CD4-positive, alpha-beta T cell treated with Interleukin-21 for 1 hour (primary cell): Measurements from ENCODE around the gene TTLL6.

Experiments used
- DNase-seq: peaks from one replicate; pipeline ENCODE4 v3.0.0-alpha.2; 2020

TTLL6 gene

DNA sequence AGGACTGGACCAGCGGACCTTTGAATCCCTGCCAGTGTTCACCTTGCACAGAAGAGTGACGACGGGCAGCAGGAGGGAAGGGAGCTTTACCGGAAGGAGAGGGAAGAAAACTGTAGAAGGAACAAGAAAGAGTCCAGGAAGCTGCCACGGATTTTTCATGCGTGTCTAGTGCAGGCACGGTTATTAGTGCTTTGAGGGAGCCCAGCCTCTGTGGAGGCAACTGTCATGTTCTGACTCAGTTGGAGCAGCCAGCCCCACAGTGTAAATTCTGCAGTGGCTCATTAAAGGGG, 82.0 kb downstream of the TTLL6 start:
- no peak for DNase-seq

DNA sequence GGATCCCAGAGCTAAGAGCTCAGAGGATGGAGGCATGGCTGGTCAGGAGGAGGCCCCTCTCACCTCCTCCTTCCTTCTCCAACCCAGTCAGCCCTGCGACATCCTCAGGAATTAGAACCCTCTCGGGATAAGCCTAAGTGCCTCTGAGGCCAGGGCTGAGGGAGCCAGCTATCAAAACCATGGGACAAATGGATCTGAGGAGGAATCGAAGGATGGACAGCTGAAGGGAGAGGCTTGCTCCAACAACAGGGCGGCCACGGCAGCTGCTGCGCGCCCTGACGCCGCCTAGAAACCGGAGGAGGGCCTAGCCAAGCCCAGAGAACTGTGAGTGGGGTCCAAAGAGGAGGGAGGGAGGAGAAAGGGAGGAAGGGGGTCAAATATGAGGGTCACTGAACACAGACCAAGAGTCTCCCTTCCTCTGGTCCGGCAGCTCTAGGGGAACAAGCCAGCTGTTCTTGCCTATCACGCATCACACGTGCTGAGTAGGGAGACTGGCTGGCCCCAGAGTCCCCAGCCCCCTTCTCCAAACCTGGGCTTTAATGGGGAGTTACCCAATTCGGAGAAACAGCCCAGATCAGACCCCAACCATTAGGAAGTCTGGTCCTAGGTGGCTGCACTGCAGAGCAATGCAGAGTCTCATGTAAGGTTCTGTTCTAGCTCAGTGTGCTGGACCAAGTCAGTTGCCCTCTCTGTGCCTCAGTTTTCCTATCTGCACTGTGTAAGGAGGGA, 82.5 kb downstream of the TTLL6 start:
- no peak for DNase-seq

DNA sequence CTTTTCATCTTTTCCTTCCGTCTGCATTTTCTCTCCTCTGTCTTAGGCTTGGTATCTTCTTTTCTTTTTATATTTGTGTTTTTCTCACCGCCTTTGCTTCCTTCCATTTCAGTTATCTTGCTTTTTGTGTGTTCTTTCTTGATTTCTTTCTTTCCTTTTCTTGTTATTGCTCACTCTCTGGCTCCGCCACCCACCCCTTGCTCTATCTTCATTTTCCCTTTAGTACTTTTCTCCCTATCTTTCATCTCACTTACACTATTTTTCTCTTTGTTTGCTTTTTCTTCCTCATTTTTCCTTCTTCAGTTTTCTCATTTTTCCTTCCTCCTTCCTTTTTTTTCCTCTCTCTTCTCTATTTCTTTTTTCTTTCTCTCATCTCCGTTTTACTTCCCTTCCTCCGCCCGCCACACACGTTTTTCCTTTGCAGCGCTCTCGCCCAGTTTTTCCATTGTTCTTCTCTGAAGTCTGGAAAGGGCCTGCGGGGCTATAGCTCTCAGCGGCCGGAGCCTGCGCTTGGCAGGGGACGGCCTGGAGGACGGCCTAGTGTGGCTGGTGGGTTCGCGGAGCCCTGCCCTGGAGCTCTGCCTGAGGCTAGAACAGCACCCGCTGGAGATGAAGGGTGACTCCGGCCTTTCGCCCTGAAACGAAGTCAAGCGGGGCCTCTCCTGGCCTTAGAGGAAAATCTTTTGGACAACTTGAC, 83.2 kb downstream of the TTLL6 start:
- no peak for DNase-seq

DNA sequence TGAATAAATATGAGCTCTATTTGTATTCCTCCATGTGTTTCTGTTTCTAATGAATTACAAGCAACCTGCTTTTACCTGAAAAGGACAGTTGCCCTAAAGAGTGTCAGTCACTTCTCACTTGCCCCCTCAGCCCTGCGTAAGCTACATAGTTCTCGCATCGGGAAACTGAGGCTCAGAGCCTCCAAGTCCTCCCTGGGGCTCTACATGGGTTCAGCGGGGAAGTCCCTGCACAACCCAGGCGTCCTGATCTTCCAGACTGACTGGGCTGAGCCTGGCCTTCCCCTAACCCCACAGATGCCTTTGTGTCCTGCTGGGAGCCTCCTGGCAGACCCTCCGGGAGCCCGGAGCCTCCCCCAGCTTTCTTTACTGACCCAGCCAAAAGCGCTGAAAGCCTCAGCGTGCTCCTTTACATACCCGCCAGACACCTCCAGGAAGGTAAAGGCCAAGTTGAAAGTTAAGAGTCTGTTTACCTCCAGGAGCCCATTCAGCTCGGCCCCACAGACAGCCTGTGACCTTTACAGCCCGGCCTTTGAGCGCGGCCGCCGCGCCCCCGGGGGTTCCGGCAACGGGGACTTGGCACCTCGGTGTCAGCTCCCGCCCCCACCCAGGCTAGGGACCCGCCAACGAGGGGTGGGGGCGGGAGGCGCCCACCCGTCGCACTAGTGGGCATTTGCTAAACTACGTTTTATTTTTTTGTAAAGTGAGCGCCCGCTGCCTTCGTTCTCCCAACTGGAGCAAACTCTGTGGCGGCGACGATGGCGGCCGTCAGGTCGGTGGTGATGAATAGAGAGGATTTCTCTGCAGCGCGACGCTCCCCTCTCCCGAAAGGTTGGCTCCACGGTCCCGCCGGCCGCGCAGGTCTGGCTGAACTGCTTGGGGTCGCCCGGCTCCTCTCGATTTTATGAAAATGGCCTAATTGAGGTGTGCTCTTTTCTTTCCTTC, 84.1 kb downstream of the TTLL6 start:
- no peak for DNase-seq

DNA sequence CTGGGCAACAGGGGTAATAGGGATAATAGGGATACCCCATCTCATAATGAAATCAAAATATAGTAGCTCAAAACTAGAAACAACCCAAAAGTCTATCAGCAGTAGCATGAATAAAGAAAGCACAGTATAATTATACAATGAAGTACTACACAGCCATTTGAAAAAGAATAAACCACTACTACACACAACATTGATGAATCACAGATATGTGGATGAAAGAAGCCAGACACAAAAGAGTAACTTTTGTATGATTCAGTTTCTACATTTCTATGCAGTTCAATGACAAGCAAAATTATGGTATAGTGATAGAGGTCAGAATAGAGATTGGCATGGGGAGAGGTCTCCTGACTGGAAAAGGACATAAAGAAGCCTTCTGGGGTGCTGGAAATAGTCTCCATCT, 85.7 kb downstream of the TTLL6 start:
- no peak for DNase-seq

DNA sequence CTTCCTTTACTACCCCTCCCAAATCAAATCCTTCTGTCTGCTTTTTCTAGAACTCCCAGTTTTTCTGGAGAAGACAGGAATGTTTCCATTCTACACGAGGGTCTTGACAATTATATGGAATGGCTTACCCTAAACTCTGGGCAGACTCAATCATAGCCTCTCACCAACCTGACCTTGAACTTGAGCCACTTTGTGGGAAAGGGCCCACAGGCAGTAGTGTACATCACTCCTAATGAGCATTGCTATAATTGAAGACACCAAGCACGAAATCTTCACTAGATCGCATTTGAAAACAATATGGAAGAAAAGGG, 86.8 kb downstream of the TTLL6 start:
- DNase-seq: no peak

DNA sequence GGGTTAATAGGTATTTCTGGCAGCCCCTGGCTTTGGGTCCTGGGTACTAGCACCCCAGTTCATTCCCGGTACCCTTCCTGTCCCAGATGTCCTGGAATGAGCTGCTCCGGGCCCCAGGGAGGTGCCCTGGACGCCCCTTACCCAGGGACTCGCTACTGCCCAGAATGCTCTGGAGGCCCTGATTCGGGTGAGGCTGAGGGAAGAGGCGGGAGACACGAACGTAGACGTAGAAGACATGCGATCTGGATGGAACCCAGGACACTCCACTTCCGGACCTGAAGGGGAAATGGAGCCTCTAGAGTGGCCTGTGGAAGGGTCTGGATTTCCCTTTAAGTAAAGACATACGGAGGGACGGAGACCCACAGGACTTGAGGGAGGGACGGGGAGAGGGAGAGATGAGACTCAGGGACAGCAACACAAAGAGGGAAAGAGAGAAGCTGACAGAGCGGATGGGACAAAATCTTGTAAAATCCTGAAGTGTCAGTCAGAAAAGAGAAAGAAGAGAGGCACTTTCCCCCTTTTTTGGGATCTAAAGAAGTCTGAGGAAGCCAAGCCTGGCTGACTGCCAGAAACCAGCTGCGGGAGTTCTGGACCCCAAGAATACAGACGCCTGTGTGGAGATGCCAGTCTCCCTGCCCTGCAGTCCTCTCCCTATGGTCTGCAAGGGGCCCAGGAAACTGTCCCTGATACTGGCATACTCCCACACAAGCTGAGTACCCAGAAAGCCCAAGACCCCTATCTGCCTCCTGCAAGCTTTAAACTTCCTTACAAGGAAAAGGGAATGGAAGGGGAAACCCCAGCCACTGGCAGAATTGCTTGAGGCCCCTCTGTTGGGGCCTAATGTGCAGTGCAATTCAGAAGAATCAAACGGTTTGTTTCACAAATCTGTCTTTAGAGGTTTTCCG, 87.4 kb downstream of the TTLL6 start:
- no peak for DNase-seq

DNA sequence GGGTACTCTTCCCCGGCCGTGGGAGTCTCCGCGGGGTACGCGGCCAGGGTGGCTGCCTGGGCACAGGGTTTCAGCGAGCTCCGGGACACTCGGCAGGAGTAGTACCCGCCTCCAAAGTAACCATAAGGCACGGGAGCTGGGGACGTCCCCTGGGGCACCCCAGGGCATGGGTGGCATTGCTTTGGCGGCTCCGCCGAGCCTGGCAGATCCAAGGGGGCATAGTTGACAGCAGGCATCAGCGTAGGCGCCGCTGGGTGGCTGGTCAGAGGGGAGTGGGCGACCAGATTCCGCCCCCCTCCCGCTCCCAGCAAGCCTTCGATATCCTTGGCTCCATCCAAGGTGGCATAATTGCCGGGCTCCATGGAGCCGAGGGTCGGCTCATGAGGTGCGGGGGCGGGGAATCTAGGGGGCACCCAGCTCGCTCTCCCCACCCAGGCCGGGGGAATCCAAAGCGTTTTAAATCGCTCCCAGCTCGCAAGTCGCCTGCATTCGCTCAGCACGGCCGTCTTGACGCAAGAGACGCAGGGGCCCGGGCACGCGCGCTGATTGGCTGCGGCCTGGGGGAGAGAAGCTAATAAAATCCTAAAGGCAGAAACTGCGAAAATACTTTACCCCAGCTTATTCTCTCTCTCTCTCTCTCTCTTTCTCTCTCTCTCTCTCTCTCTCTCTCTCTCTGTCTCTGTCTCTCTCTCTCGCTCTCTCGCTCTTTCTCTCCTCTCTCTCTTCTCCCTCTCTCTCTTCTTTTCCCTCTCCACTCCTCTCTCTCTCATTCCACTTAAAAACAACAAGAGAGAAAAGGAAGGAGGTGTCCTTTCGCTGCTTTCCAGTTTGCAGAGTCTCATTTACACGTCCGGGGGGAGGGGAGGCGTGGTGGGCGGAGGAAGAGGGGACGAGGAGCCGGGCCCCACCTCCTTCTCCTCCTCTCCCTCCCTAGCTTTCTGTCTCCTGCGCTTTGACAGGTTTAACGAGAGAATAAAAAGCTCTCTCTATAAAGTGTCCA, 88.5 kb downstream of the TTLL6 start, which contains the start of gene HOXB13:
HOXB13 (minus strand) TSS at position 519 of the 1,000 bp plus-strand sequence; CDS start at position 362, 157 bp downstream.
- peak; percentile 39 for DNase-seq

DNA sequence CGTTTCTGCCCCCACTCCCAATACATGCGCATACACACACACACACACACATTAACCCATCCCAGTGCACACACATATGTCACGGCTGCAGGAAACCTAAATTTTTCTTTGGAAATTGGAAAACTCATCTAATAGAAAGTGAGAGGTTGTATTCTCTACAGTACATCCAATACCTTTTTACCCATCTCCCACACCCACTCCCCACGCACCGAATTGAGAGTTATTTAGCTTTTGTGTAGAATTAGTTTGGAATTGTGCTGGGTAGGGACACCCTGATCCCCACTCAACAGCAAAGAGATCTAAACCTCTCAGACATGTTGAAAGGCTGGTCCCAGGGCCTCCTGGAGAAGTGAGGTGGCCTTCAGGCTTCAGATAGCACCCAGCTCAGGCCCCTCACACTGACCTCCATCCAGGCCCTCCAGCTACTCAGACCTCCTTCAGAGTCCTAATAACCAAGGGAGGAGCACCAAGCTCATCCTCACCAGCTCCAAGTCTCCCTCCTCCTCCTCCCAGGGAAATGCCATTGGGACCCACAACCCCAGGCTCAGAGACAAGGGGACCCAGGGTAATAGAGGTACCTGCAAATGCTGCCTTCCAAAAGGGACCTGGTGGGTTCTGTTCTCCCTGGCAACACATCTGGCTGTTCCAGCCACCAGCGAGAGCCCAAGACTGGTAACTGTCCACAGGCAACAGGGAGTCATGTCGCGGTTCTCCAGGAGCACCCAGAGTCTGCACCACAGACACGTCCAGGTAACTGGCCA, 89.4 kb downstream of the TTLL6 start:
- DNase-seq: no peak

DNA sequence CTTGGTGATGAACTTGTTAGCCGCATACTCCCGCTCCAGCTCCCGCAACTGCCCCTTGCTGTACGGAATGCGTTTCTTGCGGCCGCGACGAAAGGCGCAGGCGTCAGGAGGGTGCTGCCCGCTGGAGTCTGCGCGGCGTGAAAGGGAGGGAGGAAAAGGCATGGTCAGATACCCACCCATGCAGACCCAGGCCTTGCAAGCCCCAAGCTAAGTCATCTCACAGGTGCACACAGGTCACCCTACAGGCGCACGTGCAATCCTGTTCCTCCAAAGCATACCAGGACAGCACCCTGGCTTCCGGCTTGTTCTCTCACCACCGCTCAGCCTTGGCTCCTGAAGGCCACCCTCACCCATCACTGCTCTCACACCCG, 90.1 kb downstream of the TTLL6 start:
- no peak for DNase-seq

DNA sequence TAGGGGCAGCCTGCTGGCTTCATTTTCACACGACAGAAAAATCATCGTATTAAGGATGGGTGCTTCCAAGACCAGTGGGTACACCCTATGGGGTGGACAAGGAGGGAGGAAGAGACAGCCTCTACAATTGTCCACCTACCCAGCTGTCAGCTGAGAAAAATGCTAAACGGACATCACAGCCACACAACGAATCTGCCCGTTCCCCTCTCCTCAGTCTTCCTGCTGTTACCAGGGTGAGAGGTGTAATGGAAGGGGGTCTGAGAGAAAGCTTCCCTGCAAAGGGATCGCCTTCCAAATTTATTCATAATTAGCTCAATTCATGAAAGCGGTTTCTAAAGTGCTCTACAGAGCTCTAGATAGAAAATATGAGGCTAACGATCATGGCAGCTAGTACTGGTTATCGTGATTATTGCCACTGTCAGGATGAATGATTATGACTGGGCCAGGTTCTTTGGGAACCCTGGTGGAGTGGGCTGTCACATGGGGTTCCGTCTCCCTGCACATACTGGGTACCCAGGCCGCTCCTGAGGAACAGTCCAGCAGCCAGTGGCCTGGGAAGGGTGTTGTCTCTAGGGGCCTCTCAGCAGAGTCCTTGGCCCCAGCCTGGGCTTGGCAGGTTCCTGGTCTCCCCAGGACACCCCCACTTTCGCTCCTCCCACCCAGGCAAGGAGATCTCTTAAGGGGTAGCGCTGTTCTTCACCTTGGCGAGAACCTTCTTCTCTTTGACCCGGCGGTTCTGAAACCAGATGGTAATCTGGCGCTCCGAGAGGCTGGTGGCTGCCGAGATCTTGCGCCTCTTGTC, 90.7 kb downstream of the TTLL6 start:
- DNase-seq: no peak

DNA sequence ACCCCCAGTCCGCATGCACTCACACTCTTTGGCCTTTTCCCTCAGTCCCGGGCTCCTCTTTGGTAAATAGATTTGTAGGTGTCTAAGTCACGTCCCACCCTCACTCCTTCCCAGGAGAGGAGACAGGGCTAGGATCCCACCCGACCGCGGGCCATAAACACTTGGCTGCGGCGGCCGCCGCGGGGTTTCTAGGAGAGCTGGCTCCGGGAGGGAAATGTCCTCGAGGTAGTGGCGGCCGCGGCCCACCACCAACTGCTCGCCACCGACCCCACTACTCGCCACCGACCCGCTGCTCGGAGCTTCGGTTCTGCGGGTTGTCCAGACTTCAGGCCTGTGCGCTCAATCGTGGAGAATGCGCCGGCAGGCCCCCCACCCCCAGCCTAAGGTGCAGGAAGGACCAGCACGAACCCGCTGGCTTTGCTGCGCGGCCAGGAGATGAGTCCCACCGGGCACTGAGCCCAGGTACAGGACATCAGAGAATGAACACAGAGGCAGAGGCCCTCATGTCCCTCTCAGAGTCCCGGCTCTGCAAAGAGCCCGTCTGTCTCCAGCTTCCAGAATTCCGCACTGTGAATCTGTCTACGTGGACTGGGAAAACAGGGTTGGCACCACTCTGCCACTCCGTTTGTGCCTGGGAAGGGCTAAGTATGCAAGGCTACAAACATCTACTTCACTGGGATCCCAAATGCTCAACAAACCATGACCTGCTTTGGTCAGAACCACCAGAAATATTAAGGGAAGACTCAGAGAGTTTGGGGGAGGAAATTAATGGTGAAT, 91.6 kb downstream of the TTLL6 start:
- DNase-seq: no peak

DNA sequence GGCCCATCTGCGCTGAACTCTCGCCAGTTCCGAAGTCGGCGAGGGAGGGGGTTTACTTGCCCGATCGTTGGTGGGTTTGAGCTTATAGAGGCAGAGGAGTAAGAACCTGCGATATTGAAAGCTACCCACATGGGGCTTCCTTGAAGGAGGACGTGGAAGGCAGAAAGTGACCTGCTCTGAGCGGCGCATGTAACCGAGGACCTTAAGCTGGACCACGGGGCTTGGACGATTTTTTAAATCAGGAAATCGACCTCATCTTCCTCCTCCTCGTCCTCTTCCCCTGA, 92.1 kb downstream of the TTLL6 start:
- no peak for DNase-seq

DNA sequence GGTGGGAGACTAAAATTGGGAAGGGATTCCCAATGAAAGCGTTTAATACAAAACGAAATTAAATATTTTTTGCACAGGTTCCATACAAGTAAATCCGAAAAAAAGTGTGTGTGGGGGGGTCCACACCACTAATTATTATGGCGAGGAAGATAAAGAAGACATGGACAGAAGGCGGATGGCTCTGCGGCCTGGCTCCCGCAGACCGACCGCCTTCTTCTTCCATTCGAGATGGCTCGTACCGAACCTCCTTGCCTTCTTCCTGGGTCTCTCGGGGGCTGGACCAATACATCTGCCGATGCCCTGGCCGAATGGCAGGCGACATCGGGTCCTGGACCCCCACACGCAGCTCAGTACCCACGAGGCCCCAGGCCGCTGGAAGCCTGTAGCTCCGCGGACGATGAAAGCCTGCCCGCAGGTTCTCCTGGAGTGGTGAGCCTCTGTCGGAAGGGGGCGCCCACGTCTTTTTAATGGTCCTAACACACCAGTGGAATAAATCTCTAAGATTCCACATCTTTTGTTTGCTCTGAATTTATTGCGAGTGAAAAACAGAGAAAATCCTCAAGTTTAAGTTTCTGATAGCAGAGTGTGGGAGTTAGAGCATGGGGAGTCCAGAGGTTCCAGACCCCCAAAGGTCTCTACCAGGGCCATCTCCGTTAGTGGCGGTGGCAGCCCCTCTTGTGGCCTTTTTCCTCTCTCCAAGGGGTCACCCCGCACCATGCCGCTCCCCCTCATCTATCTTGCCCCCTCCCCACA, 92.6 kb downstream of the TTLL6 start:
- peak; percentile 77 for DNase-seq

DNA sequence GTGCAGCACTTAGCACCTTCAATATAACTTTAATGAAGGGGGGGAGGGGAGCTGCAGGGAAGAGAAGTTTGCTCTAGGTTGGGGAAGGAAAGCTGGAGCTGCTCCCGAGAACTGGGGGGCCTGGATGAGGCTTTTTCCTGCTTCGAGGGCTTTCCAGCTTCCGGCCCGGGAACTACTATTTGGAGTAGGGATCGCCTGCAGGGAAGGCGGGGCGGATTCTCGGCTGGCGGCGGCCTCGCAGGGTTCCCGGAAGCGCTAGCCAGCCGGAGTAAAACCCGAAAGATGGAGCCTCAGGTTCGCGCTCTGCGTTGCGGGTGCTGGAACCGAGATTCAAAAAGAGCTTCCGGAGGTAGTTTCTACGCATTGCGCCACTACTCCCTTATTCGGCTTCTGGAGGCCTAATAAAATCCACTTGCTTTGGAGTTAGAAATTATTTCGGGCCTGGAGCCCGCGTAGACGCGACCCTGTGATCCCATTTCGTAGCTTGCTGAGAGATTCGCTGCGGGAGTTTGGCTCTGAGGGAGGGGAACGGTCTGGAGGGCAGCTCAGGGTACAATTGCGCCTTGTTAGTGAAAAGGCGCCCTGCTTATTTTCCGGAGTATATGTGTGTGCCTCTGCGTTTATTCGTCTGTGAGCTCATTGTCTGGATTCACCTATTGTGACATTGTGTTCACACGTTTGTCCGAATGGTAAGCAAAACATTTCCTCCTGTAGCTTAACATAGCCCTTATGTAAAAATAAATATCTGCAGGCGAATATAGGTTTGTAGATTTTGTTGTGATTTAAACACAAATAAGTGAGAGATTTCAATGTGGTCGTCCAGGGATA, 93.4 kb downstream of the TTLL6 start:
- no peak for DNase-seq

DNA sequence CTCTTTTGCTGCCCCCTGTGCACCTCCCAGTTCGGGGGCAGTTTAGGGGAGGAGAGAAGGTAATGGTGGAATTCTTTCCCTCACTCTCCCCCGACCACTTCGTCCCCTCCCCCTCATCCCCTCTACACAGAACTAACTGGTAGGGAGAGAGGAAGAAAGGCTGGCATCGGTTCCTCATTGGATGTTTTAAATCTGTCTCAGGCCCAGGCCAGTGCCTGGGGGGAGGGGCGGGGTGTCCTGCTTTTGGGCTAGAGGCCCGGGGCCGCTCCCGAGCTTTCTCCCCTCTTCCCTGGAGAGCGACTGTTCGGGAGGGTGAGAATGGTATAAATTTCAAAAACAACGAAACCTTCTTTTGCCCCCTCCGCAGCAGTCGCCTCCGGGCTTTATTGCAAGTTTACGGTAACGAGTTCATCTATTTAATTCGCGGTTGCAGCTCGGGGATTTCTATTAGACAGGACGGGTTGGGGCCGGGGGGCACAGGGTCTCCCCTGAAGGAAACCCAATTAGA, 94.1 kb downstream of the TTLL6 start, which contains the start of gene PRAC2:
PRAC2 (plus strand) TSS at position 271 of the 508 bp plus-strand sequence. CDS start 1,226 bp downstream, outside the sequence.
- DNase-seq: no peak
